HepG2 (cell line): ENCODE measurements around the gene PLCB4. TPM values are rescaled to one million over a fixed set of nuclear protein-coding genes. Genes with fewer than 3 reads are reported as not detected.

ENCODE experiments used
- ATAC-seq: fragments of 200-7000 bp; cut with Tn5 transposase; 3 replicates; pipeline ENCODE4 v1.9.1; 2020; ENCODE audit warnings: mild to moderate bottlenecking, moderate library complexity
- BruUV-seq: library from RNA; stranded (reverse); fragments of 400-500 nt; replicated peaks from 2 replicates; lab custom pipeline; 2021; lab: Mats Ljungman, UMichigan
- CTCF ChIA-PET: fragments of 300-600 bp; formaldehyde crosslinking; extraction: SDS; loops from one replicate; lab custom pipeline; 2021; ENCODE audit warnings: low total read pairs, inconsistent platforms, low intra/inter-chr PET ratio; lab: Yijun Ruan, JAX
- POLR2A ChIA-PET: fragments of 350-600 bp; sonication (Branson Sonifier 250); formaldehyde crosslinking; loops from one replicate; lab custom pipeline; 2020; ENCODE audit warnings: antibody characterized with exemption, inconsistent platforms; lab: Yijun Ruan, JAX
- DNase-seq: peaks from one replicate; pipeline ENCODE4 v3.0.0-alpha.2; 2015; ENCODE audit warnings: low spot score
- FAIRE-seq: peaks from 3 replicates; lab custom pipeline; 2011; peaks lifted over from hg19 to GRCh38; lab: Jason Lieb, UNC
- H2AFZ ChIP-seq: one replicate; pipeline ENCODE4 v1.6.1; 2011; ENCODE audit warnings: low read length, inconsistent platforms
- H3K27ac ChIP-seq: fragments of 300-600 bp; 3 replicates; pipeline ENCODE4 v1.8.0; 2011; ENCODE audit warnings: mixed run types, mild to moderate bottlenecking, mixed read lengths, low read length, inconsistent platforms; ENCODE audit not compliant: insufficient read depth; ENCODE audit errors: extremely low read length
- H3K27me3 ChIP-seq, 2 experiments: fragments of 200-600 bp in 1 of 2; 2 replicates in 1 of 2; 3 replicates in 1 of 2; pipeline versions ENCODE4 v1.6.0 to v1.8.0; 2011; ENCODE audit warnings: low read length in 2 of 2, mild to moderate bottlenecking in 2 of 2, moderate library complexity in 2 of 2, inconsistent platforms in 1 of 2; ENCODE audit not compliant: insufficient read depth in 2 of 2, control insufficient read depth in 1 of 2
- H3K36me3 ChIP-seq, 2 experiments: fragments of 200-600 bp in 1 of 2; replicated peaks in 1 of 2; 2 replicates in 1 of 2; 3 replicates in 1 of 2; pipeline versions ENCODE4 v1.5.1 to v1.8.0; 2011; ENCODE audit warnings: low read length in 2 of 2, inconsistent platforms in 1 of 2; ENCODE audit not compliant: insufficient read depth in 2 of 2, control insufficient read depth in 1 of 2
- H3K4me1 ChIP-seq: 2 replicates; pipeline ENCODE4 v1.5.1; 2012; ENCODE audit warnings: low read length, inconsistent platforms; ENCODE audit not compliant: insufficient read depth
- H3K4me2 ChIP-seq: 2 replicates; pipeline ENCODE4 v1.6.0; 2011; ENCODE audit warnings: low read depth, low read length, inconsistent platforms
- H3K4me3 ChIP-seq, 3 experiments: fragments of 200-600 bp in 1 of 3; sonication (generic), shearing (Covaris generic) in 1 of 3; replicated peaks in 1 of 3; 2 replicates each; pipeline ENCODE4 v1.5.1; 2011 to 2016; ENCODE audit warnings: low read length in 3 of 3, inconsistent platforms in 2 of 3, low read depth in 2 of 3, mild to moderate bottlenecking in 2 of 3, control low read depth in 1 of 3, mixed read lengths in 1 of 3; ENCODE audit not compliant: insufficient read depth in 1 of 3
- H3K79me2 ChIP-seq: one replicate; pipeline ENCODE4 v1.6.1; 2011; ENCODE audit warnings: low read length, inconsistent platforms; ENCODE audit not compliant: insufficient read depth
- H3K9ac ChIP-seq: 2 replicates; pipeline ENCODE4 v1.6.0; 2011; ENCODE audit warnings: mild to moderate bottlenecking, low read depth, low read length, inconsistent platforms; ENCODE audit not compliant: insufficient read depth
- H3K9me3 ChIP-seq: 2 replicates; pipeline ENCODE4 v1.5.1; 2012; ENCODE audit warnings: mild to moderate bottlenecking, low read length
- H4K20me1 ChIP-seq: 2 replicates; pipeline ENCODE4 v1.6.0; 2011; ENCODE audit warnings: inconsistent platforms, mild to moderate bottlenecking, low read length, moderate library complexity; ENCODE audit not compliant: insufficient read depth
- GFI1 ChIP-seq: sonication (generic); formaldehyde crosslinking; IDR thresholded peaks from 2 replicates; pipeline ENCODE4 v1.5.0; 2020; ENCODE audit warnings: missing genetic modification reagents, mild to moderate bottlenecking, borderline replicate concordance
- KAT2B ChIP-seq: fragments of 150-350 bp; IDR thresholded peaks from 2 replicates; pipeline ENCODE4 v1.6.1; 2014; ENCODE audit warnings: low read depth, low read length, borderline replicate concordance
- KLF9 ChIP-seq: IDR thresholded peaks from 2 replicates; pipeline ENCODE4 v1.6.1; 2016; ENCODE audit warnings: low read depth
- NFIC ChIP-seq: IDR thresholded peaks from 2 replicates; pipeline ENCODE4 v1.6.1; 2012; ENCODE audit warnings: mild to moderate bottlenecking, low read length, inconsistent platforms
- RAD21 ChIP-seq: fragments of 450-650 bp; formaldehyde crosslinking; IDR thresholded peaks from 2 replicates; pipeline ENCODE4 v1.5.0; 2020; ENCODE audit warnings: mild to moderate bottlenecking
- SIX4 ChIP-seq: sonication (generic); formaldehyde crosslinking; IDR thresholded peaks from 2 replicates; pipeline ENCODE4 v1.4.0; 2020; ENCODE audit warnings: missing genetic modification reagents
- ZBTB38 ChIP-seq: sonication (generic); formaldehyde crosslinking; IDR thresholded peaks from 2 replicates; pipeline ENCODE4 v1.5.1; 2020; ENCODE audit warnings: mild to moderate bottlenecking, missing genetic modification reagents
- ZFP41 ChIP-seq: sonication (generic); formaldehyde crosslinking; IDR thresholded peaks from 2 replicates; pipeline ENCODE4 v1.4.0; 2020; ENCODE audit warnings: mild to moderate bottlenecking, missing genetic modification reagents, borderline replicate concordance
- ZNF547 ChIP-seq: sonication (generic); formaldehyde crosslinking; IDR thresholded peaks from 2 replicates; pipeline ENCODE4 v1.5.1; 2020; ENCODE audit warnings: mild to moderate bottlenecking, missing genetic modification reagents
- ZNF720 ChIP-seq: sonication (generic); formaldehyde crosslinking; IDR thresholded peaks from 2 replicates; pipeline ENCODE4 v1.4.0; 2020; ENCODE audit warnings: missing genetic modification reagents
- WGBS: methylation state at CpG from one replicate; pipeline ENCODE4 v1.1.6; 2017; ENCODE audit warnings: low lambda C conversion rate; 5-methylcytosine and 5-hydroxymethylcytosine counted together
- in situ Hi-C: cut with HindIII; loops from 2 replicates; pipeline ENCODE4 v1.10.0; 2017; ENCODE audit warnings: low pct_unique_long_range_greater_than_20kb; ENCODE audit not compliant: extremely low pct_ligation_motif_present
- intact Hi-C: fragments of 100-400 bp; cut with micrococcal nuclease; formaldehyde crosslinking; loops from one replicate; pipeline ENCODE4 v1.10.0; 2022; ENCODE audit not compliant: unreplicated experiment
- polyA plus RNA-seq, 8 experiments: library from polyadenylated mRNA; depleted of rRNA in 3 of 8; stranded (reverse) in 7 of 8; unstranded in 1 of 8; fragments of >200 nt; fragmentation: Illumina TruSeq in 4 of 8; extraction: Trizol in 4 of 8; gene quantifications; 2 replicates each; pipeline versions ENCODE4 v1.2.1 to v1.2.3, GENCODE V29; 2011 to 2016; ENCODE audit warnings: low read depth in 4 of 8, missing spikeins in 1 of 8, mixed read lengths in 1 of 8; ENCODE audit not compliant: insufficient read depth in 1 of 8
- total RNA-seq, 5 experiments: library from RNA; depleted of rRNA; stranded (reverse); fragments of >200 nt; fragmentation: Illumina TruSeq; extraction: Trizol; gene quantifications; 2 replicates each; pipeline ENCODE4 v1.2.3, GENCODE V29; 2016; ENCODE audit warnings: low read depth in 1 of 5
- TF ChIP-seq, protein P1 (sequence below): sonication (generic); formaldehyde crosslinking; IDR thresholded peaks from 2 replicates; pipeline ENCODE4 v1.5.0; 2020; ENCODE audit warnings: mild to moderate bottlenecking, missing genetic modification reagents

Gene PLCB4
- total and polyA plus RNA-seq, 2 of the 13 experiments (the other 11 are each of a cell fraction or from before 2014, with no cell fraction given) = 0.01 TPM; not detected in 1

DNA sequence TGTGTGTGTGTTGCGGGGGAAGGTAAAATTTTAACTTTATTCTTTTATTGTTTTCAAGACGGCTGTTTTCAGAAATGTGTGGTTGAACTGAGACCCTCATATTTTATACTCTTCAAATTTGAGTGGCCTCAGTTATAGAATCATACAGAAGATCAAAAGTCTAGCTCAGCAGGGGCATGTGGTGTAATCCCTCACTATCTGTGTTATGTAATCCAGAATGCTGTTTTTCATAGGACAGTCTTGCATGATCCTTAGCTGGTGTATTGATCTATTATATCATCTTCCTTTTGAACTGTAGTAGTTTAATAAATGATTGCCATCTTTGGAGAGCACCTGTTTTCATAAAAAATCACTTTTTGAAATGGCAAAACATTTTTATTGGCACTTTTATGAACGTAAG, 1.4 kb downstream of the PLCB4 start:
- TF ChIP-seq ZFP41 (CRISPR knock-in tag) = no peak
- no peak for TF ChIP-seq RAD21
- TF ChIP-seq NFIC = no peak
- no peak for TF ChIP-seq ZNF720 (CRISPR knock-in tag)
- TF ChIP-seq, protein P1, sequence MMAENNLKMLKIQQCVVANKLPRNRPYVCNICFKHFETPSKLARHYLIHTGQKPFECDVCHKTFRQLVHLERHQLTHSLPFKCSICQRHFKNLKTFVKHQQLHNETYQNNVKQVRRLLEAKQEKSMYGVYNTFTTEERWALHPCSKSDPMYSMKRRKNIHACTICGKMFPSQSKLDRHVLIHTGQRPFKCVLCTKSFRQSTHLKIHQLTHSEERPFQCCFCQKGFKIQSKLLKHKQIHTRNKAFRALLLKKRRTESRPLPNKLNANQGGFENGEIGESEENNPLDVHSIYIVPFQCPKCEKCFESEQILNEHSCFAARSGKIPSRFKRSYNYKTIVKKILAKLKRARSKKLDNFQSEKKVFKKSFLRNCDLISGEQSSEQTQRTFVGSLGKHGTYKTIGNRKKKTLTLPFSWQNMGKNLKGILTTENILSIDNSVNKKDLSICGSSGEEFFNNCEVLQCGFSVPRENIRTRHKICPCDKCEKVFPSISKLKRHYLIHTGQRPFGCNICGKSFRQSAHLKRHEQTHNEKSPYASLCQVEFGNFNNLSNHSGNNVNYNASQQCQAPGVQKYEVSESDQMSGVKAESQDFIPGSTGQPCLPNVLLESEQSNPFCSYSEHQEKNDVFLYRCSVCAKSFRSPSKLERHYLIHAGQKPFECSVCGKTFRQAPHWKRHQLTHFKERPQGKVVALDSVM (CRISPR knock-in tag) = no peak
- no peak for TF ChIP-seq ZNF547 (CRISPR knock-in tag)
- no peak for TF ChIP-seq ZBTB38 (CRISPR knock-in tag)
- no peak for TF ChIP-seq KAT2B
- no peak for TF ChIP-seq GFI1 (CRISPR knock-in tag)
- no peak for TF ChIP-seq SIX4
- TF ChIP-seq KLF9 (CRISPR knock-in tag) = no peak
- TF ChIP-seq, all 625 proteins: peak for 0
- FAIRE-seq (no peak), ATAC-seq (no peak), DNase-seq (no peak)
- no peaks in the 10 kb centered on the region for H3K36me3 ChIP-seq
- intact Hi-C loops = no loop called here
- in situ Hi-C loops = no loop called here
- no peaks in the 10 kb centered on the region for H3K9me3 ChIP-seq
- H2AFZ ChIP-seq = no peak overlapping the region
- ChIA-PET CTCF (no interaction called here), POLR2A (no interaction called here)
- no peak overlapping the region for H3K4me3 ChIP-seq
- no peaks in the 10 kb centered on the region for H3K79me2 ChIP-seq
- WGBS = 31% methylated on average over 3 of the region's 3 CpGs
- no peak overlapping the region for H3K27ac ChIP-seq
- BruUV-seq = no TSS peak
- H3K4me1 ChIP-seq = 0 out of 2 replicates have a peak, but pooled peaks cover 12% of the 10 kb centered on the region
- H3K9ac ChIP-seq = no peak overlapping the region
- no peak overlapping the region for H3K4me2 ChIP-seq
- no peaks in the 10 kb centered on the region for H4K20me1 ChIP-seq
- H3K27me3 ChIP-seq = peaks cover 9 to 40% of the 10 kb centered on the region in 2 experiments; a peak in 4 of 5 replicates
